GM21723 (cell line): Measurements from ENCODE around the gene DRD3.

Source experiments
- ATAC-seq: cut with Tn5 transposase; IDR thresholded peaks from one replicate; pipeline ENCODE4 v1.9.1; 2021; ENCODE audit warnings: mild to moderate bottlenecking, moderate library complexity; ENCODE audit not compliant: unreplicated experiment

Gene DRD3

DNA sequence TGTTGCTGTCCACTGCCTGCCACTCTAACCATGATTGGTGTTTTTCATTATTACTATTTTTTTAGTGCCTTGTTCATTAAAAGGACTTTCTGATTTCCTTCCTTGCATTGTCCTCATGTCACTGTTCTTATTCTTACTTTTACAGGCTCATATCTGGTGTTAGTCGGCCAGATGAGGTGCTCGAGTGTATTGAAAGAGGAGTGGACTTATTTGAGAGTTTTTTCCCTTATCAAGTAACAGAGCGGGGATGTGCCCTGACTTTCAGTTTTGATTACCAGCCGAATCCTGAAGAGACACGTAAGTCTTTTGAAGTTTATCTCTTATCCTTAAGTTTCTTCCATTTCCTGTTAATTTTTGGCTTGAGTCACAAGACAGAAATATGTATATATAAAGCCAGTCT, 99.1 kb downstream of the DRD3 start:
- no peak for ATAC-seq

DNA sequence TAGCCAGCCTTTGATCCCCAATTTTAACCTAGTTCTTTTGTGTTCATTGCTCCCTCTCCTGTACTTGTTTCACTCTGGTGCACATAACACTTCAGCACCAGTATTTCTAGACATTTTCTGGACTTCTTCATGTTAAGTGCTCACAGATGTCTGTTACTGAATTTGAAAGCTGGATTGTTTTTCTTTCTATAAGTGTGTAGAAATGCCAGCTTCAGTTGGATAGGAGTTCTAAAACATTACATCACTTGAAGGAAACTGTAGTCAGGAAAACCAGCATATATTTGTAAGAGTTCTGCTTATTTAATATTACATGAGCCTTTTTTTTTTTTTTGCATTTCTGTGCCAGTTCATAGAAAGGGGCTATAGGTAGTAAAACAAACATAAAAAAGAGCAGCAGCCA, 100.7 kb downstream of the DRD3 start:
- no peak for ATAC-seq
